Kidney (tissue), 14 donors: ENCODE results near the gene COA3. TPM values are rescaled to one million over a fixed set of nuclear protein-coding genes. Genes with fewer than 3 reads are reported as not detected.

ENCODE experiments used
- DNase-seq, 5 donors: peaks; one replicate each; pipeline ENCODE4 v3.0.0-alpha.2; 2013 to 2020
- FAIRE-seq: peaks from 2 replicates; lab custom pipeline; 2012; peaks lifted over from hg19 to GRCh38; lab: Jason Lieb, UNC
- H3K27ac ChIP-seq, 2 donors: one replicate each; pipeline ENCODE4 v1.7.0; 2013; ENCODE audit warnings: low read depth in 2 of 2, low read length in 2 of 2, inconsistent platforms in 1 of 2
- H3K27me3 ChIP-seq: one replicate; pipeline ENCODE4 v1.7.1; 2013; ENCODE audit warnings: low read length, inconsistent platforms; ENCODE audit not compliant: control insufficient read depth, insufficient read depth
- H3K36me3 ChIP-seq, 3 donors: one replicate each; pipeline versions ENCODE4 v1.7.0 to v1.7.1; 2013; ENCODE audit warnings: low read length in 3 of 3, control low read depth in 1 of 3, inconsistent platforms in 1 of 3; ENCODE audit not compliant: insufficient read depth in 3 of 3, control insufficient read depth in 2 of 3
- H3K4me1 ChIP-seq, 3 donors: one replicate each; pipeline versions ENCODE4 v1.7.0 to v1.7.1; 2013; ENCODE audit warnings: low read length in 3 of 3, inconsistent platforms in 1 of 3, low read depth in 1 of 3; ENCODE audit not compliant: control insufficient read depth in 2 of 3, insufficient read depth in 2 of 3
- H3K4me3 ChIP-seq, 3 donors: one replicate each; pipeline versions ENCODE4 v1.7.0 to v1.8.1; 2013; ENCODE audit warnings: low read length in 3 of 3, control low read depth in 1 of 3, inconsistent platforms in 1 of 3
- H3K9ac ChIP-seq, 3 donors: one replicate each; pipeline versions ENCODE4 v1.7.0 to v1.7.1; 2013; ENCODE audit warnings: low read length in 3 of 3, control low read depth in 1 of 3, inconsistent platforms in 1 of 3
- H3K9me3 ChIP-seq, 3 donors: one replicate each; pipeline versions ENCODE4 v1.7.0 to v1.7.1; 2013; ENCODE audit warnings: low read length in 3 of 3, control low read depth in 1 of 3, inconsistent platforms in 1 of 3; ENCODE audit not compliant: control insufficient read depth in 2 of 3, insufficient read depth in 1 of 3
- intact Hi-C: fragments of 100-400 bp; cut with DNase I; formaldehyde crosslinking; loops from one replicate; pipeline ENCODE4 v1.11.1; 2022
- polyA plus RNA-seq: library from polyadenylated mRNA; stranded (reverse); fragments of 350-450 nt; fragmentation: Illumina TruSeq; extraction: RNeasy Lipid Tissue Mini Kit (QIAGEN cat#74804); gene quantifications from one replicate; pipeline ENCODE4 v1.2.3, GENCODE V29; 2014; ENCODE audit warnings: low read depth, low replicate concordance; ENCODE audit not compliant: insufficient read depth
- total RNA-seq: library from RNA; stranded (reverse); fragmentation: NEBNext Ultra II Directional; extraction: Animal tissue kit (Norgen Biotek cat#: 25700); gene quantifications from one replicate; pipeline ENCODE4 v1.2.1, GENCODE V29; 2021
- TF ChIP-seq, protein P1 (sequence below): IDR thresholded peaks from 3 replicates; pipeline ENCODE4 v1.5.1; 2012; ENCODE audit warnings: mild to moderate bottlenecking, moderate library complexity, borderline replicate concordance; ENCODE audit not compliant: insufficient read depth; ENCODE audit errors: extremely low read depth
- donor health status: control.
- donor health status: control.
- donor health status: control.
- donor health status: control.
- donor health status: control.
- donor health status: DM: yes; HTN: yes; CAD: no.
- donor health status: Normal renal cell carcinoma (clear cell type).

COA3 gene
- total and polyA plus RNA-seq, 2 donors from 2014 or later, result 144 to 656 TPM

- Histone ChIP-seq H3K9ac (no peak overlapping the region), H3K9me3 (no peaks in the 10 kb centered on the region), H3K4me3 (no peak overlapping the region), H3K4me1 (peaks cover 2 to 13% (median 10%) of the 10 kb centered on the region in 3 donors), H3K27ac (no peak overlapping the region), H3K36me3 (peaks cover 6 to 28% (median 28%) of the 10 kb centered on the region in 3 donors), H3K27me3 (no peaks in the 10 kb centered on the region)
- intact Hi-C loops, result loop anchor here (5.0 kb wide), 1 partner anchor 87 kb away; no protein-coding TSS in a partner anchor
- DNase-seq, result no peak
- no peak for FAIRE-seq
- TF ChIP-seq, protein P1, sequence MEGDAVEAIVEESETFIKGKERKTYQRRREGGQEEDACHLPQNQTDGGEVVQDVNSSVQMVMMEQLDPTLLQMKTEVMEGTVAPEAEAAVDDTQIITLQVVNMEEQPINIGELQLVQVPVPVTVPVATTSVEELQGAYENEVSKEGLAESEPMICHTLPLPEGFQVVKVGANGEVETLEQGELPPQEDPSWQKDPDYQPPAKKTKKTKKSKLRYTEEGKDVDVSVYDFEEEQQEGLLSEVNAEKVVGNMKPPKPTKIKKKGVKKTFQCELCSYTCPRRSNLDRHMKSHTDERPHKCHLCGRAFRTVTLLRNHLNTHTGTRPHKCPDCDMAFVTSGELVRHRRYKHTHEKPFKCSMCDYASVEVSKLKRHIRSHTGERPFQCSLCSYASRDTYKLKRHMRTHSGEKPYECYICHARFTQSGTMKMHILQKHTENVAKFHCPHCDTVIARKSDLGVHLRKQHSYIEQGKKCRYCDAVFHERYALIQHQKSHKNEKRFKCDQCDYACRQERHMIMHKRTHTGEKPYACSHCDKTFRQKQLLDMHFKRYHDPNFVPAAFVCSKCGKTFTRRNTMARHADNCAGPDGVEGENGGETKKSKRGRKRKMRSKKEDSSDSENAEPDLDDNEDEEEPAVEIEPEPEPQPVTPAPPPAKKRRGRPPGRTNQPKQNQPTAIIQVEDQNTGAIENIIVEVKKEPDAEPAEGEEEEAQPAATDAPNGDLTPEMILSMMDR, result no peak
Observed at GRCh38 chr17:42844761-42845555, 46.5 kb upstream of the COA3 start.

DNA sequence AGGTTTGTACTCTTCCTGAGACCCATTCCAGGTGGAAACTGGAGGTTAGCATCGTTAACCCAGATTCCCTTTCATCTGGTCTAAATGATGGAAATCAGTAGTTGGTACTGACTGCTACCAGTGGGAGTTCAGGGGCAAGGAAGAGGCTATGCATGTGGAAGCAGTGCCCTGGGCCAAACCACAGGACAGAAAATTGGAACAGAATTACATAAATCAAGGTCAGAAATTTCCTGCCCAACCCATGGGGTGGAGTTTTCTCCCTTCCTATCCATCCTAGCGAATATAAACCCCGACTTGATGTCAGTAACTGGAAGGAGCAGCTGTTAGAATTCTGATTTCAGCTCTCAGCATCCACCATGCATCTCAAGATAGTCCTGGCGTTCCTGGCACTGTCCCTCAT, 45.8 kb upstream of the COA3 start, which contains the start of gene AOC2:
TSS of gene AOC2 (plus strand) at position 310 of the 400 bp plus-strand sequence. CDS start at position 357, 47 bp downstream.
- FAIRE-seq, result no peak
- Histone ChIP-seq H3K9ac (peak within 1 kb of the TSS in 1 of 3 donors; percentile 10), H3K4me1 (peaks cover 0 to 6% (median 4%) of the 10 kb centered on the region in 3 donors), H3K36me3 (peaks cover 9 to 32% (median 31%) of the 10 kb centered on the region in 3 donors), H3K4me3 (no peak within 1 kb of the TSS), H3K27me3 (no peaks in the 10 kb centered on the region), H3K27ac (no peak within 1 kb of the TSS), H3K9me3 (no peaks in the 10 kb centered on the region)
- intact Hi-C loops, result loop anchor here (5.0 kb wide), 1 partner anchor 88 kb away; no protein-coding TSS in a partner anchor
- TF ChIP-seq, protein P1, result no peak
- no peak for DNase-seq

- peak overlapping the region in 1 of 3 donors; percentile 10 for H3K9ac ChIP-seq
- no peak overlapping the region for H3K4me3 ChIP-seq
- TF ChIP-seq, protein P1, result peak; percentile 98
- H3K9me3 ChIP-seq, result no peaks in the 10 kb centered on the region
- FAIRE-seq, result peak; percentile 59
- peaks cover 12 to 41% (median 39%) of the 10 kb centered on the region in 3 donors for H3K36me3 ChIP-seq
- peak in 3 of 5 donors; percentile 62 to 87 (median 79) for DNase-seq
- no peak overlapping the region for H3K27ac ChIP-seq
- peaks cover 0 to 5% (median 3%) of the 10 kb centered on the region in 3 donors for H3K4me1 ChIP-seq
- no peaks in the 10 kb centered on the region for H3K27me3 ChIP-seq
- intact Hi-C loops, result loop anchor here (5.0 kb wide), 1 partner anchor 89 kb away; no protein-coding TSS in a partner anchor
Observed at GRCh38 chr17:42843358-42843934, 44.9 kb upstream of the COA3 start.
